Endothelial cell of umbilical vein (primary cell): ENCODE results near the gene NF1. TPM values are rescaled to one million over a fixed set of nuclear protein-coding genes. Genes with fewer than 3 reads are reported as not detected.

Source experiments
- BruUV-seq: library from RNA; stranded (reverse); fragments of 400-500 nt; replicated peaks from 2 replicates; lab custom pipeline; 2021; lab: Mats Ljungman, UMichigan
- CTCF ChIA-PET: fragments of 300-600, 350-600 bp; sonication (Branson Sonifier 250); formaldehyde crosslinking; loops from one replicate; lab custom pipeline; 2021; ENCODE audit warnings: antibody characterized with exemption, inconsistent platforms; lab: Charles Lee
- POLR2A ChIA-PET: fragments of 300-600, 350-600 bp; sonication (Branson Sonifier 250); formaldehyde crosslinking; loops from one replicate; lab custom pipeline; 2021; ENCODE audit warnings: antibody characterized with exemption, inconsistent platforms; lab: Charles Lee
- DNase-seq: peaks from one replicate; pipeline ENCODE4 v3.0.0-alpha.2; 2011; ENCODE audit warnings: low read depth, low spot score
- FAIRE-seq: peaks from 2 replicates; lab custom pipeline; 2011; peaks lifted over from hg19 to GRCh38; lab: Jason Lieb, UNC
- H2AFZ ChIP-seq: 2 replicates; pipeline ENCODE4 v1.6.0; 2012; ENCODE audit warnings: low read depth, low read length, control low read depth, inconsistent platforms
- H3K27ac ChIP-seq: 2 replicates; pipeline ENCODE4 v1.5.1; 2011; ENCODE audit warnings: low read depth, mild to moderate bottlenecking, control low read depth, low read length, moderate library complexity; ENCODE audit not compliant: insufficient read depth
- H3K27me3 ChIP-seq, 2 experiments: 2 replicates each; pipeline versions ENCODE4 v1.6.0 to v1.6.1; 2011; ENCODE audit warnings: low read length in 2 of 2, mixed read lengths in 1 of 2; ENCODE audit not compliant: control insufficient read depth in 2 of 2, insufficient read depth in 2 of 2
- H3K36me3 ChIP-seq, 2 experiments: 2 replicates in 1 of 2; 3 replicates in 1 of 2; pipeline ENCODE4 v1.5.1; 2011; ENCODE audit warnings: low read length in 2 of 2, mild to moderate bottlenecking in 1 of 2, moderate library complexity in 1 of 2; ENCODE audit not compliant: control insufficient read depth in 2 of 2, insufficient read depth in 2 of 2; ENCODE audit errors: extremely low read depth in 1 of 2
- H3K4me1 ChIP-seq: 3 replicates; pipeline ENCODE4 v1.5.1; 2011; ENCODE audit warnings: mild to moderate bottlenecking, low read length; ENCODE audit not compliant: control insufficient read depth, insufficient read depth; ENCODE audit errors: extremely low read depth
- H3K4me2 ChIP-seq: 2 replicates; pipeline ENCODE4 v1.6.1; 2011; ENCODE audit warnings: low read length, control low read depth, mixed read lengths; ENCODE audit not compliant: insufficient read depth
- H3K4me3 ChIP-seq, 3 experiments: fragments of 200-600 bp in 1 of 3; sonication (generic), shearing (Covaris generic) in 1 of 3; replicated peaks in 1 of 3; 2 replicates each; pipeline ENCODE4 v1.5.1; 2011 to 2016; ENCODE audit warnings: control low read depth in 3 of 3, low read length in 3 of 3, mild to moderate bottlenecking in 2 of 3, inconsistent platforms in 1 of 3, low read depth in 1 of 3, moderate library complexity in 1 of 3; ENCODE audit not compliant: insufficient read depth in 1 of 3
- H3K79me2 ChIP-seq: 2 replicates; pipeline ENCODE4 v1.6.0; 2012; ENCODE audit warnings: low read length, inconsistent platforms; ENCODE audit not compliant: control insufficient read depth, insufficient read depth
- H3K9ac ChIP-seq: replicated peaks from 2 replicates; pipeline ENCODE3; 2011; ENCODE audit warnings: low read length, control low read depth; ENCODE audit not compliant: insufficient read depth; ENCODE audit errors: extremely low read depth
- H3K9me1 ChIP-seq: replicated peaks from 3 replicates; pipeline ENCODE4 v1.6.0; 2011; ENCODE audit warnings: mild to moderate bottlenecking, low read length; ENCODE audit not compliant: control insufficient read depth, insufficient read depth; ENCODE audit errors: extremely low read depth
- H3K9me3 ChIP-seq: replicated peaks from 2 replicates; pipeline ENCODE4 v1.5.1; 2012; ENCODE audit warnings: low read length, inconsistent platforms; ENCODE audit not compliant: control insufficient read depth, insufficient read depth
- H4K20me1 ChIP-seq: replicated peaks from 2 replicates; pipeline ENCODE3; 2011; ENCODE audit warnings: mild to moderate bottlenecking, low read length; ENCODE audit not compliant: control insufficient read depth, insufficient read depth; ENCODE audit errors: extremely low read depth
- FOS ChIP-seq: IDR thresholded peaks from 2 replicates; pipeline ENCODE4 v1.6.1; 2011; ENCODE audit warnings: mild to moderate bottlenecking, low read length, moderate library complexity, borderline replicate concordance; ENCODE audit not compliant: insufficient read depth
- GATA2 ChIP-seq: IDR thresholded peaks from 2 replicates; pipeline ENCODE4 v1.7.0; 2011; ENCODE audit warnings: low read depth, mild to moderate bottlenecking, moderate library complexity, mixed read lengths, low read length; ENCODE audit not compliant: insufficient read length, insufficient read depth
- JUN ChIP-seq: IDR thresholded peaks from 2 replicates; pipeline ENCODE4 v1.6.1; 2011; ENCODE audit warnings: borderline replicate concordance, low read depth; ENCODE audit not compliant: insufficient read length, insufficient read depth
- MAX ChIP-seq: IDR thresholded peaks from 2 replicates; pipeline ENCODE4 v1.6.1; 2011; ENCODE audit not compliant: insufficient read depth, insufficient read length
- MYC ChIP-seq: IDR thresholded peaks from one replicate; pipeline ENCODE4 v1.6.1; 2011; ENCODE audit warnings: mild to moderate bottlenecking, low read depth, low read length
- POLR2A ChIP-seq: IDR thresholded peaks from 2 replicates; pipeline ENCODE4 v1.6.1; 2012; ENCODE audit warnings: low read depth, mild to moderate bottlenecking, control low read depth, low read length
- POLR2AphosphoS5 ChIP-seq: IDR thresholded peaks from 2 replicates; pipeline ENCODE4 v1.6.1; 2012; ENCODE audit warnings: low read depth, mild to moderate bottlenecking, control low read depth, low read length, moderate library complexity; ENCODE audit not compliant: insufficient read depth
- dilution Hi-C: fragments of 300-500 bp; cut with MboI; formaldehyde crosslinking; loops from one replicate; pipeline ENCODE4 v1.15.0; 2019; ENCODE audit warnings: low sequenced_read_pairs; ENCODE audit not compliant: extremely low pct_ligation_motif_present
- intact Hi-C: fragments of 100-400 bp; cut with micrococcal nuclease; formaldehyde crosslinking; loops from one replicate; pipeline ENCODE4 v1.10.0; 2022
- polyA plus RNA-seq, 4 experiments: library from polyadenylated mRNA; depleted of rRNA in 3 of 4; stranded (reverse) in 3 of 4; unstranded in 1 of 4; fragments of >200 nt; gene quantifications; 2 replicates each; pipeline versions ENCODE4 v1.2.1 to v1.2.3, GENCODE V29; 2011 to 2012; ENCODE audit warnings: missing spikeins in 1 of 4
- total RNA-seq: library from RNA; stranded (reverse); gene quantifications from 2 replicates; pipeline ENCODE4 v1.2.3, GENCODE V29; 2021
- TF ChIP-seq, protein P1 (sequence below), 2 donors: IDR thresholded peaks; 1 replicate in 1 of 2; 2 replicates in 1 of 2; pipeline ENCODE4 v1.5.1; 2011; ENCODE audit warnings: low read length in 2 of 2, mild to moderate bottlenecking in 2 of 2, moderate library complexity in 2 of 2, control low read depth in 1 of 2, inconsistent platforms in 1 of 2, low read depth in 1 of 2; ENCODE audit not compliant: insufficient read depth in 1 of 2; ENCODE audit errors: extremely low read depth in 1 of 2

The NF1 gene
- total and polyA plus RNA-seq, 2 donors (not counting 3 experiments of a cell fraction or from before 2014, with no cell fraction given) = 13.7 to 42.4 TPM

GRCh38 chr17:31100840-31101459 lies 6.2 kb downstream of the NF1 start:
- Histone ChIP-seq H3K79me2 (peaks cover 69% of the 10 kb centered on the region), H3K4me1 (peaks cover 8% of the 10 kb centered on the region), H3K27ac (no peak overlapping the region), H3K9ac (no peak overlapping the region), H3K4me3 (no peak overlapping the region), H3K9me1 (no peaks in the 10 kb centered on the region), H3K9me3 (no peaks in the 10 kb centered on the region), H3K36me3 (no peaks in the 10 kb centered on the region), H2AFZ (no peak overlapping the region), H3K27me3 (no peaks in the 10 kb centered on the region), H3K4me2 (no peak overlapping the region), H4K20me1 (peaks cover 10% of the 10 kb centered on the region)
- ChIA-PET CTCF (interaction anchor here (0.8 kb wide), 1 partner anchor 9 kb away, joined by 3 read pairs; no protein-coding TSS in a partner anchor), POLR2A (no interaction called here)
- FAIRE-seq (no peak), DNase-seq (no peak)
- TF ChIP-seq MYC = no peak
- TF ChIP-seq POLR2AphosphoS5 = no peak
- no peak for TF ChIP-seq GATA2
- TF ChIP-seq JUN = no peak
- TF ChIP-seq FOS = no peak
- TF ChIP-seq, protein P1, sequence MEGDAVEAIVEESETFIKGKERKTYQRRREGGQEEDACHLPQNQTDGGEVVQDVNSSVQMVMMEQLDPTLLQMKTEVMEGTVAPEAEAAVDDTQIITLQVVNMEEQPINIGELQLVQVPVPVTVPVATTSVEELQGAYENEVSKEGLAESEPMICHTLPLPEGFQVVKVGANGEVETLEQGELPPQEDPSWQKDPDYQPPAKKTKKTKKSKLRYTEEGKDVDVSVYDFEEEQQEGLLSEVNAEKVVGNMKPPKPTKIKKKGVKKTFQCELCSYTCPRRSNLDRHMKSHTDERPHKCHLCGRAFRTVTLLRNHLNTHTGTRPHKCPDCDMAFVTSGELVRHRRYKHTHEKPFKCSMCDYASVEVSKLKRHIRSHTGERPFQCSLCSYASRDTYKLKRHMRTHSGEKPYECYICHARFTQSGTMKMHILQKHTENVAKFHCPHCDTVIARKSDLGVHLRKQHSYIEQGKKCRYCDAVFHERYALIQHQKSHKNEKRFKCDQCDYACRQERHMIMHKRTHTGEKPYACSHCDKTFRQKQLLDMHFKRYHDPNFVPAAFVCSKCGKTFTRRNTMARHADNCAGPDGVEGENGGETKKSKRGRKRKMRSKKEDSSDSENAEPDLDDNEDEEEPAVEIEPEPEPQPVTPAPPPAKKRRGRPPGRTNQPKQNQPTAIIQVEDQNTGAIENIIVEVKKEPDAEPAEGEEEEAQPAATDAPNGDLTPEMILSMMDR (IDR thresholded peaks at IDR 0.05; ENCODE audit: extremely low read depth in 1 of 2, insufficient read depth in 1 of 2, low read depth in 1 of 2, low read length in 2 of 2) = no peak
- TF ChIP-seq MAX = no peak
- no peak for TF ChIP-seq POLR2A
- dilution Hi-C loops = no loop called here
- no TSS peak for BruUV-seq
- intact Hi-C loops = no loop called here
